ENCODE data around the gene TBC1D14.

DNA sequence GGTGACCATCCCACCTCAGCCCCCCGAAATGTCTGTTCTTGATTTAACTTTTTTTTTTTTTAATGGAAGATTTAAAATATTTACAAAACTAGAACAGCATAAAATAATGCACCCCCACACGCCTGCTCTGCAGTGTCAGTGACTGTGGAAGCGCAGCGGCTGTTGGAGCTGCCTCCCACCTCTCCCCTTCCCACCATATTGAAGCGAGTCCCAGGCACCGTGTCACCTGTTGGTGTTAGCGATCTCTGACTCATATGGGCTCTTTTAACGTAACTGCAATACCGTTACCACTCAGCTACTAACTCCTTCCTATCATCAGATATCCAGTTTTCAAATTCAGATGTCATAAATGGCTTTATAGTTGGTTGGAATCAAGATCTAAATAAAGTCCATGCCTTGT lies 116.5 kb downstream of the TBC1D14 start:
- TF ChIP-seq, protein P1, sequence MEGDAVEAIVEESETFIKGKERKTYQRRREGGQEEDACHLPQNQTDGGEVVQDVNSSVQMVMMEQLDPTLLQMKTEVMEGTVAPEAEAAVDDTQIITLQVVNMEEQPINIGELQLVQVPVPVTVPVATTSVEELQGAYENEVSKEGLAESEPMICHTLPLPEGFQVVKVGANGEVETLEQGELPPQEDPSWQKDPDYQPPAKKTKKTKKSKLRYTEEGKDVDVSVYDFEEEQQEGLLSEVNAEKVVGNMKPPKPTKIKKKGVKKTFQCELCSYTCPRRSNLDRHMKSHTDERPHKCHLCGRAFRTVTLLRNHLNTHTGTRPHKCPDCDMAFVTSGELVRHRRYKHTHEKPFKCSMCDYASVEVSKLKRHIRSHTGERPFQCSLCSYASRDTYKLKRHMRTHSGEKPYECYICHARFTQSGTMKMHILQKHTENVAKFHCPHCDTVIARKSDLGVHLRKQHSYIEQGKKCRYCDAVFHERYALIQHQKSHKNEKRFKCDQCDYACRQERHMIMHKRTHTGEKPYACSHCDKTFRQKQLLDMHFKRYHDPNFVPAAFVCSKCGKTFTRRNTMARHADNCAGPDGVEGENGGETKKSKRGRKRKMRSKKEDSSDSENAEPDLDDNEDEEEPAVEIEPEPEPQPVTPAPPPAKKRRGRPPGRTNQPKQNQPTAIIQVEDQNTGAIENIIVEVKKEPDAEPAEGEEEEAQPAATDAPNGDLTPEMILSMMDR (IDR thresholded peaks at IDR 0.05; ENCODE audit: low read depth, low read length), result no peak
- TF ChIP-seq EZH2phosphoT487 (IDR thresholded peaks at IDR 0.05; ENCODE audit: low read depth), result no peak
